Common myeloid progenitor, CD34-positive (primary cell): Measurements from ENCODE around the gene TDRD15.

Source experiments
- CTCF ChIA-PET: fragments of 350-600 bp; sonication (Branson Sonifier 250); formaldehyde crosslinking; loops from one replicate; lab custom pipeline; 2021; ENCODE audit warnings: antibody characterized with exemption; lab: Charles Lee
- POLR2A ChIA-PET: fragments of 350-600 bp; sonication (Branson Sonifier 250); formaldehyde crosslinking; loops from one replicate; lab custom pipeline; 2021; ENCODE audit warnings: antibody characterized with exemption; lab: Charles Lee
- DNase-seq, 3 donors: peaks; one replicate each; pipeline versions ENCODE4 v3.0.0 to v3.0.0-alpha.2; 2013
- H3K27ac ChIP-seq, 2 experiments: 1 replicate in 1 of 2; 2 replicates in 1 of 2; pipeline ENCODE4 v1.7.0; 2013; ENCODE audit warnings: inconsistent platforms in 2 of 2, low read length in 2 of 2, mild to moderate bottlenecking in 2 of 2, low read depth in 1 of 2, moderate library complexity in 1 of 2; ENCODE audit not compliant: severe bottlenecking in 2 of 2, insufficient read depth in 1 of 2, poor library complexity in 1 of 2
- H3K27me3 ChIP-seq, 5 experiments: replicated peaks in 2 of 5; 1 replicate in 3 of 5; 2 replicates in 2 of 5; pipeline versions ENCODE4 v1.6.1 to v1.7.0; 2013; ENCODE audit warnings: low read length in 4 of 5, mild to moderate bottlenecking in 2 of 5, moderate library complexity in 2 of 5, inconsistent platforms in 1 of 5; ENCODE audit not compliant: insufficient read depth in 5 of 5, control insufficient read depth in 4 of 5
- H3K36me3 ChIP-seq, 4 experiments: 1 replicate in 2 of 4; 2 replicates in 2 of 4; pipeline versions ENCODE4 v1.6.1 to v1.7.0; 2013; ENCODE audit warnings: low read length in 3 of 4, control low read depth in 1 of 4, mild to moderate bottlenecking in 1 of 4; ENCODE audit not compliant: control insufficient read depth in 4 of 4, insufficient read depth in 4 of 4
- H3K4me1 ChIP-seq, 4 experiments: 1 replicate in 3 of 4; 2 replicates in 1 of 4; pipeline versions ENCODE4 v1.6.1 to v1.7.1; 2013; ENCODE audit warnings: low read length in 3 of 4, mild to moderate bottlenecking in 3 of 4, control low read depth in 1 of 4, inconsistent platforms in 1 of 4, moderate library complexity in 1 of 4; ENCODE audit not compliant: control insufficient read depth in 4 of 4, insufficient read depth in 4 of 4; ENCODE audit errors: control extremely low read depth in 1 of 4
- H3K4me3 ChIP-seq, 7 experiments: 1 replicate in 4 of 7; 2 replicates in 3 of 7; pipeline versions ENCODE4 v1.5.1 to v1.7.0; 2013; ENCODE audit warnings: mild to moderate bottlenecking in 7 of 7, low read length in 6 of 7, moderate library complexity in 6 of 7, inconsistent platforms in 2 of 7, low read depth in 2 of 7, control low read depth in 1 of 7; ENCODE audit not compliant: insufficient read depth in 4 of 7, control insufficient read depth in 1 of 7; ENCODE audit errors: extremely low read depth in 1 of 7
- H3K9me3 ChIP-seq, 5 experiments: 1 replicate in 4 of 5; 2 replicates in 1 of 5; pipeline versions ENCODE4 v1.6.1 to v1.7.1; 2013; ENCODE audit warnings: low read length in 4 of 5, mild to moderate bottlenecking in 2 of 5, inconsistent platforms in 1 of 5, low read depth in 1 of 5, moderate library complexity in 1 of 5; ENCODE audit not compliant: control insufficient read depth in 4 of 5, insufficient read depth in 2 of 5; ENCODE audit errors: control extremely low read depth in 1 of 5
- WGBS: methylation state at CpG from one replicate; pipeline ENCODE4 v1.1.5; 2013; ENCODE audit not compliant: insufficient coverage; 5-methylcytosine and 5-hydroxymethylcytosine counted together

Gene TDRD15

GRCh38 chr2:21104030-21104660 lies 19.6 kb upstream of the TDRD15 start:
- Histone ChIP-seq H3K36me3 (no peaks in the 10 kb centered on the region), H3K4me3 (no peak overlapping the region), H3K9me3 (no peaks in the 10 kb centered on the region), H3K4me1 (peaks cover 0 to 4% (median 0%) of the 10 kb centered on the region in 4 experiments), H3K27ac (no peak overlapping the region), H3K27me3 (no peaks in the 10 kb centered on the region)
- DNase-seq = no peak
- no CpG with 5 or more reads among the region's 1 CpG for WGBS
- POLR2A ChIA-PET = no interaction called here
- CTCF ChIA-PET = interaction anchor here (1.0 kb wide), 2 partner anchors 15 to 37 kb away, joined by 3 read pairs; no protein-coding TSS in a partner anchor

DNA sequence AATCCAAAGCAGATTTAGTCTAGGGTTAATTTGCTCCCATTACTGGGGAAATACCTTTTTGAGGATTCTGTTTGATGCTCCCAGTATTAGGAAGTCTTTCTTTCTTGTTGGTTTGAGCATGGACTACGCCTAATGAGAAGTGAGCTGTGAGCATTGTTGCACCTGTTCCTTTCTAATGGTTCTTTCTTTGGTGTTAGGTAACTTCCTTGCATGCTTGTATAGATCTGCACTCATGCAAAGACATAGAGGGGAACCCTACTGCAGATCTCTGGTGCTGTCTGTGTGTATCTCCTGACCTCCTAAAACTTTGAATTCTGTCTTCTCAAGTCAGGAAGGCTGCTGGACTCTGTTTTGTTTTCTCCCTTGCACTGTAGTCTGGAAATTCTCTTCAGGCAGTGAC lies 12.8 kb upstream of the TDRD15 start:
- DNase-seq = no peak
- no peaks in the 10 kb centered on the region for H3K36me3 ChIP-seq
- H3K4me1 ChIP-seq = no peaks in the 10 kb centered on the region
- CTCF ChIA-PET = no interaction called here
- H3K4me3 ChIP-seq = no peak overlapping the region
- H3K27ac ChIP-seq = no peak overlapping the region
- WGBS = 100% methylated on average over 1 of the region's 1 CpG
- no peaks in the 10 kb centered on the region for H3K27me3 ChIP-seq
- H3K9me3 ChIP-seq = no peaks in the 10 kb centered on the region
- POLR2A ChIA-PET = no interaction called here

GRCh38 chr2:21117688-21118087 lies 6.1 kb upstream of the TDRD15 start:
- DNase-seq = no peak
- Histone ChIP-seq H3K27ac (no peak overlapping the region), H3K9me3 (no peaks in the 10 kb centered on the region), H3K4me3 (no peak overlapping the region), H3K4me1 (no peaks in the 10 kb centered on the region), H3K36me3 (no peaks in the 10 kb centered on the region), H3K27me3 (peaks cover 0 to 4% (median 0%) of the 10 kb centered on the region in 5 experiments)
- ChIA-PET CTCF (interaction anchor here (0.9 to 7.5 kb wide), 13 partner anchors 13 to 458 kb away, joined by 3 to 112 read pairs (median 3); partner anchors contain the start of gene APOB), POLR2A (no interaction called here)

DNA sequence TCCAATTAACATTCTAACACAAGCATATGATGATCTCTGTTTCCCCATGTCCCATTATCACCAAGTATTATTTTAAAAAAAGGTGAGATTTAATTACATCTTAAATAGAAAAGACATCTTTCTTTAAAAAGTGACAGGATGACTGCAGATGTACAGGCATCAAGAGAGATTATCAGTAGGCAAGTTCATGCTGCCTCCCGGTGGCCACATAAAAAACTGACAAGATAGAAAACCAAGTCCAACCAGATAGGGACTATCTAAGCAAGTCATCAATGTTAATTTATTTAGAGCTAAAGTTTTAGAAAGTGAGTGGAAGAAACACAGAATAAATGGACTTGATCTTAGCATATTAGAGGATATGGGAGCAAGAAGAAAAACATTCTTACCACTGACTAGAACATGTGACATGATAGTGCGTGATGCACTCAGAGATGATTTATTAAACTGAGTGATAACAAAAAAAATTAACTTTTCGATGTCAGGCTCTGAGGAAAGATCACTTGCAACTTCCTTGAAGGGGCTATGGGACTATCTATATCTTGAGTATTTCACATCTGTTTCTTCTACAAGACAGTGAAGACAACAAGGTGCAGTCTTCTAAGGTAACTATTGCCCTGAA lies 5.4 kb upstream of the TDRD15 start:
- Histone ChIP-seq H3K36me3 (no peaks in the 10 kb centered on the region), H3K27ac (no peak overlapping the region), H3K4me3 (no peak overlapping the region), H3K27me3 (peaks cover 0 to 4% (median 0%) of the 10 kb centered on the region in 5 experiments), H3K9me3 (no peaks in the 10 kb centered on the region), H3K4me1 (no peaks in the 10 kb centered on the region)
- CTCF ChIA-PET = interaction anchor here (0.9 to 7.5 kb wide), 12 partner anchors 13 to 459 kb away, joined by 3 to 112 read pairs (median 4); partner anchors contain the start of gene APOB
- POLR2A ChIA-PET = no interaction called here
- peak; percentile 31 to 64 (median 61) for DNase-seq
- 50% methylated on average over 2 of the region's 3 CpGs for WGBS

- H3K27ac ChIP-seq = no peak overlapping the region
- no peaks in the 10 kb centered on the region for H3K36me3 ChIP-seq
- no peak overlapping the region for H3K4me3 ChIP-seq
- POLR2A ChIA-PET = no interaction called here
- DNase-seq = no peak
- no peaks in the 10 kb centered on the region for H3K4me1 ChIP-seq
- 73% methylated on average over 3 of the region's 5 CpGs for WGBS
- CTCF ChIA-PET = no interaction called here
- H3K9me3 ChIP-seq = no peaks in the 10 kb centered on the region
- no peaks in the 10 kb centered on the region for H3K27me3 ChIP-seq
Measured at GRCh38 chr2:21131861-21132260, 8.1 kb downstream of the TDRD15 start.

- ChIA-PET POLR2A (no interaction called here), CTCF (no interaction called here)
- Histone ChIP-seq H3K36me3 (no peaks in the 10 kb centered on the region), H3K27me3 (no peaks in the 10 kb centered on the region), H3K4me3 (no peak overlapping the region), H3K4me1 (no peaks in the 10 kb centered on the region), H3K9me3 (no peaks in the 10 kb centered on the region), H3K27ac (no peak overlapping the region)
- DNase-seq = no peak
- no CpG with 5 or more reads among the region's 2 CpGs for WGBS
Measured at GRCh38 chr2:21135585-21135984, 11.8 kb downstream of the TDRD15 start.

- 100% methylated on average over 1 of the region's 2 CpGs for WGBS
- H3K36me3 ChIP-seq = no peaks in the 10 kb centered on the region
- H3K27ac ChIP-seq = no peak overlapping the region
- no peak overlapping the region for H3K4me3 ChIP-seq
- ChIA-PET POLR2A (no interaction called here), CTCF (no interaction called here)
- H3K9me3 ChIP-seq = no peaks in the 10 kb centered on the region
- peaks cover 0 to 2% (median 0%) of the 10 kb centered on the region in 5 experiments for H3K27me3 ChIP-seq
- DNase-seq = no peak
- H3K4me1 ChIP-seq = no peaks in the 10 kb centered on the region
Measured at GRCh38 chr2:21142149-21142548, 18.4 kb downstream of the TDRD15 start.
